HepG2 (cell line): ENCODE data around the gene PTPRU. TPM values are rescaled to one million over a fixed set of nuclear protein-coding genes. Genes with fewer than 3 reads are reported as not detected.
A peak's percentile ranks its signal among the peaks of the same experiment; 100 is the strongest.

Source experiments
- ATAC-seq: fragments of 200-7000 bp; cut with Tn5 transposase; 3 replicates; pipeline ENCODE4 v1.9.1; 2020; ENCODE audit warnings: mild to moderate bottlenecking, moderate library complexity
- BruUV-seq: library from RNA; stranded (reverse); fragments of 400-500 nt; replicated peaks from 2 replicates; lab custom pipeline; 2021; lab: Mats Ljungman, UMichigan
- CTCF ChIA-PET: fragments of 300-600 bp; formaldehyde crosslinking; extraction: SDS; loops from one replicate; lab custom pipeline; 2021; ENCODE audit warnings: low total read pairs, inconsistent platforms, low intra/inter-chr PET ratio; lab: Yijun Ruan, JAX
- POLR2A ChIA-PET: fragments of 350-600 bp; sonication (Branson Sonifier 250); formaldehyde crosslinking; loops from one replicate; lab custom pipeline; 2020; ENCODE audit warnings: antibody characterized with exemption, inconsistent platforms; lab: Yijun Ruan, JAX
- DNase-seq: peaks from one replicate; pipeline ENCODE4 v3.0.0-alpha.2; 2015; ENCODE audit warnings: low spot score
- FAIRE-seq: peaks from 3 replicates; lab custom pipeline; 2011; peaks lifted over from hg19 to GRCh38; lab: Jason Lieb, UNC
- H2AFZ ChIP-seq: one replicate; pipeline ENCODE4 v1.6.1; 2011; ENCODE audit warnings: low read length, inconsistent platforms
- H3K27ac ChIP-seq: fragments of 300-600 bp; 3 replicates; pipeline ENCODE4 v1.8.0; 2011; ENCODE audit warnings: mixed run types, mild to moderate bottlenecking, mixed read lengths, low read length, inconsistent platforms; ENCODE audit not compliant: insufficient read depth; ENCODE audit errors: extremely low read length
- H3K27me3 ChIP-seq, 2 experiments: fragments of 200-600 bp in 1 of 2; 2 replicates in 1 of 2; 3 replicates in 1 of 2; pipeline versions ENCODE4 v1.6.0 to v1.8.0; 2011; ENCODE audit warnings: low read length in 2 of 2, mild to moderate bottlenecking in 2 of 2, moderate library complexity in 2 of 2, inconsistent platforms in 1 of 2; ENCODE audit not compliant: insufficient read depth in 2 of 2, control insufficient read depth in 1 of 2
- H3K36me3 ChIP-seq, 2 experiments: fragments of 200-600 bp in 1 of 2; replicated peaks in 1 of 2; 2 replicates in 1 of 2; 3 replicates in 1 of 2; pipeline versions ENCODE4 v1.5.1 to v1.8.0; 2011; ENCODE audit warnings: low read length in 2 of 2, inconsistent platforms in 1 of 2; ENCODE audit not compliant: insufficient read depth in 2 of 2, control insufficient read depth in 1 of 2
- H3K4me1 ChIP-seq: 2 replicates; pipeline ENCODE4 v1.5.1; 2012; ENCODE audit warnings: low read length, inconsistent platforms; ENCODE audit not compliant: insufficient read depth
- H3K4me2 ChIP-seq: 2 replicates; pipeline ENCODE4 v1.6.0; 2011; ENCODE audit warnings: low read depth, low read length, inconsistent platforms
- H3K4me3 ChIP-seq, 3 experiments: fragments of 200-600 bp in 1 of 3; sonication (generic), shearing (Covaris generic) in 1 of 3; replicated peaks in 1 of 3; 2 replicates each; pipeline ENCODE4 v1.5.1; 2011 to 2016; ENCODE audit warnings: low read length in 3 of 3, inconsistent platforms in 2 of 3, low read depth in 2 of 3, mild to moderate bottlenecking in 2 of 3, control low read depth in 1 of 3, mixed read lengths in 1 of 3; ENCODE audit not compliant: insufficient read depth in 1 of 3
- H3K79me2 ChIP-seq: one replicate; pipeline ENCODE4 v1.6.1; 2011; ENCODE audit warnings: low read length, inconsistent platforms; ENCODE audit not compliant: insufficient read depth
- H3K9ac ChIP-seq: 2 replicates; pipeline ENCODE4 v1.6.0; 2011; ENCODE audit warnings: mild to moderate bottlenecking, low read depth, low read length, inconsistent platforms; ENCODE audit not compliant: insufficient read depth
- H3K9me3 ChIP-seq: 2 replicates; pipeline ENCODE4 v1.5.1; 2012; ENCODE audit warnings: mild to moderate bottlenecking, low read length
- H4K20me1 ChIP-seq: 2 replicates; pipeline ENCODE4 v1.6.0; 2011; ENCODE audit warnings: inconsistent platforms, mild to moderate bottlenecking, low read length, moderate library complexity; ENCODE audit not compliant: insufficient read depth
- ELF3 ChIP-seq: IDR thresholded peaks from 2 replicates; pipeline ENCODE4 v1.6.1; 2016; ENCODE audit warnings: missing genetic modification reagents, missing compliant biosample characterization
- GATA4 ChIP-seq: sonication (generic); IDR thresholded peaks from 2 replicates; pipeline ENCODE4 v1.6.1; 2016; ENCODE audit warnings: antibody characterized with exemption, low read depth, borderline replicate concordance
- HDAC1 ChIP-seq: sonication (generic); formaldehyde crosslinking; IDR thresholded peaks from 2 replicates; pipeline ENCODE4 v1.5.1; 2020; ENCODE audit warnings: mild to moderate bottlenecking, missing genetic modification reagents
- HNF4A ChIP-seq: sonication (generic); formaldehyde crosslinking; IDR thresholded peaks from 2 replicates; pipeline ENCODE4 v1.4.0; 2020; ENCODE audit warnings: missing genetic modification reagents
- MAZ ChIP-seq, 2 experiments: sonication (generic) in 1 of 2; formaldehyde crosslinking in 1 of 2; IDR thresholded peaks; 2 replicates each; pipeline versions ENCODE4 v1.5.0 to v1.6.1; 2012 to 2020; ENCODE audit warnings: low read depth in 2 of 2, mild to moderate bottlenecking in 2 of 2, borderline replicate concordance in 1 of 2, improper control_type of control experiment in 1 of 2, low read length in 1 of 2, missing genetic modification reagents in 1 of 2, moderate library complexity in 1 of 2
- NR2F6 ChIP-seq, 2 experiments: IDR thresholded peaks; 2 replicates each; pipeline ENCODE4 v1.6.1; 2016; ENCODE audit warnings: antibody characterized with exemption in 1 of 2, mild to moderate bottlenecking in 1 of 2
- PHF21A ChIP-seq: sonication (generic); formaldehyde crosslinking; IDR thresholded peaks from 2 replicates; pipeline ENCODE4 v1.5.0; 2020; ENCODE audit warnings: mild to moderate bottlenecking, missing genetic modification reagents
- SOX6 ChIP-seq, 2 experiments: fragments of 450-650 bp in 1 of 2; sonication (generic) in 1 of 2; formaldehyde crosslinking in 1 of 2; IDR thresholded peaks; 2 replicates each; pipeline versions ENCODE4 v1.4.0 to v1.6.1; 2017 to 2020; ENCODE audit warnings: antibody characterized with exemption in 1 of 2, mild to moderate bottlenecking in 1 of 2, missing genetic modification reagents in 1 of 2
- SP5 ChIP-seq: IDR thresholded peaks from 2 replicates; pipeline ENCODE4 v1.6.1; 2016; ENCODE audit warnings: low read depth, borderline replicate concordance
- XRCC5 ChIP-seq: fragments of 200-400 bp; formaldehyde crosslinking; optimal IDR thresholded peaks from 2 replicates; pipeline ENCODE3; 2017; ENCODE audit warnings: mild to moderate bottlenecking, low read length
- ZNF280B ChIP-seq: sonication (generic); formaldehyde crosslinking; IDR thresholded peaks from 2 replicates; pipeline ENCODE4 v1.5.0; 2020; ENCODE audit warnings: missing genetic modification reagents, mild to moderate bottlenecking, borderline replicate concordance
- ZNF331 ChIP-seq: sonication (generic); formaldehyde crosslinking; IDR thresholded peaks from 2 replicates; pipeline ENCODE4 v1.4.0; 2020; ENCODE audit warnings: missing genetic modification reagents
- ZNF337 ChIP-seq: sonication (generic); formaldehyde crosslinking; IDR thresholded peaks from 2 replicates; pipeline ENCODE4 v1.5.1; 2020; ENCODE audit warnings: missing genetic modification reagents, low read depth, mild to moderate bottlenecking, borderline replicate concordance
- ZNF33A ChIP-seq: sonication (generic); formaldehyde crosslinking; IDR thresholded peaks from 2 replicates; pipeline ENCODE4 v1.5.1; 2020; ENCODE audit warnings: missing genetic modification reagents, mild to moderate bottlenecking, moderate library complexity, borderline replicate concordance
- ZNF691 ChIP-seq: sonication (generic); formaldehyde crosslinking; IDR thresholded peaks from 2 replicates; pipeline ENCODE4 v1.4.0; 2020; ENCODE audit warnings: missing genetic modification reagents, low read depth, mild to moderate bottlenecking, borderline replicate concordance
- ZSCAN29 ChIP-seq: sonication (generic); formaldehyde crosslinking; conservative IDR thresholded peaks from 2 replicates; pipeline ENCODE4 v1.4.0; 2020; ENCODE audit warnings: mild to moderate bottlenecking, missing genetic modification reagents
- WGBS: methylation state at CpG from one replicate; pipeline ENCODE4 v1.1.6; 2017; ENCODE audit warnings: low lambda C conversion rate; 5-methylcytosine and 5-hydroxymethylcytosine counted together
- in situ Hi-C: cut with HindIII; loops from 2 replicates; pipeline ENCODE4 v1.10.0; 2017; ENCODE audit warnings: low pct_unique_long_range_greater_than_20kb; ENCODE audit not compliant: extremely low pct_ligation_motif_present
- intact Hi-C: fragments of 100-400 bp; cut with micrococcal nuclease; formaldehyde crosslinking; loops from one replicate; pipeline ENCODE4 v1.10.0; 2022; ENCODE audit not compliant: unreplicated experiment
- polyA plus RNA-seq, 8 experiments: library from polyadenylated mRNA; depleted of rRNA in 3 of 8; stranded (reverse) in 7 of 8; unstranded in 1 of 8; fragments of >200 nt; fragmentation: Illumina TruSeq in 4 of 8; extraction: Trizol in 4 of 8; gene quantifications; 2 replicates each; pipeline versions ENCODE4 v1.2.1 to v1.2.3, GENCODE V29; 2011 to 2016; ENCODE audit warnings: low read depth in 4 of 8, missing spikeins in 1 of 8, mixed read lengths in 1 of 8; ENCODE audit not compliant: insufficient read depth in 1 of 8
- total RNA-seq, 5 experiments: library from RNA; depleted of rRNA; stranded (reverse); fragments of >200 nt; fragmentation: Illumina TruSeq; extraction: Trizol; gene quantifications; 2 replicates each; pipeline ENCODE4 v1.2.3, GENCODE V29; 2016; ENCODE audit warnings: low read depth in 1 of 5
- TF ChIP-seq, protein P1 (sequence below): sonication (generic); formaldehyde crosslinking; IDR thresholded peaks from 2 replicates; pipeline ENCODE4 v1.4.0; 2020; ENCODE audit warnings: missing genetic modification reagents
- TF ChIP-seq, protein P2 (sequence below): sonication (generic); formaldehyde crosslinking; conservative IDR thresholded peaks from 2 replicates; pipeline ENCODE4 v1.4.0; 2020; ENCODE audit warnings: missing genetic modification reagents

Gene PTPRU
- total and polyA plus RNA-seq, 2 of the 13 experiments (the other 11 are each of a cell fraction or from before 2014, with no cell fraction given), result 21.6 to 22.3 TPM

DNA sequence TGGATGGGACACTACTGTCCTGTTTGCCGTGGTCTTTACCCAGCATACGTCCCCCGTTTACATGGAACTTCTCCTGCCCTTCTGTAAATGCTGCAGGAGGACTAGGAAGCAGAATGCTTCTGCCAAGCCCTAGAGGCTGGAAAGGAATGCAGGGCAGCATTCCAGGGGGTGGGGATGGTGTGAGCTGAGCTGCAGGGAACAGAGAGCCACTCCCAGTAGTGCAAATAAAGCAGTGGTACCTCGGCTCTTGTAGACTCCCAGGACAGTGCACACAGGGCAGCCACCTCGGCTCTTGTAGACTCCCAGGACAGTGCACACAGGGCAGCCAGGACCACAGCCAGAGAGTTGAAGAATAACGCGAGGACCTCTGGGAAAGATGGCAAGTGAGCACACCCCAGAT, 35.4 kb downstream of the PTPRU start:
- DNase-seq (peak; percentile 84), FAIRE-seq (peak; percentile 95), ATAC-seq (peak; percentile 100)
- no peak overlapping the region for H3K27ac ChIP-seq
- WGBS, result 14% methylated on average over 7 of the region's 7 CpGs
- no peak overlapping the region for H2AFZ ChIP-seq
- H3K4me1 ChIP-seq, result peaks cover 23% of the 10 kb centered on the region
- H3K4me3 ChIP-seq, result no peak overlapping the region
- CTCF ChIA-PET, result no interaction called here
- in situ Hi-C loops (no loop called here), intact Hi-C loops (no loop called here)
- POLR2A ChIA-PET, result no interaction called here
- H3K79me2 ChIP-seq, result no peaks in the 10 kb centered on the region
- no TSS peak for BruUV-seq
- no peak overlapping the region for H3K4me2 ChIP-seq
- peaks cover 3 to 5% of the 10 kb centered on the region in 2 experiments; a peak in 3 of 5 replicates for H3K36me3 ChIP-seq
- H3K9me3 ChIP-seq, result no peaks in the 10 kb centered on the region
- no peak overlapping the region for H3K9ac ChIP-seq
- peaks cover 6% of the 10 kb centered on the region for H4K20me1 ChIP-seq
- no peaks in the 10 kb centered on the region for H3K27me3 ChIP-seq
- TF ChIP-seq ZNF337 (CRISPR knock-in tag) (no peak), SP5 (CRISPR knock-in tag) (peak; percentile 70; the same call in 1 of the 2 replicates), HNF4A (CRISPR knock-in tag) (0 out of 2 replicates have a peak, but pooled peaks have one; percentile 13), NR2F6 (IDR thresholded peaks at IDR 0.05) (no peak), NR2F6 (CRISPR knock-in tag; IDR thresholded peaks at IDR 0.05) (peak; percentile 36; the same call in 1 of the 2 replicates), ZNF331 (CRISPR knock-in tag) (peak; percentile 59; the same call in 1 of the 2 replicates), ZNF33A (CRISPR knock-in tag) (no peak), XRCC5 (peak; percentile 33), SOX6 (IDR thresholded peaks at IDR 0.05) (no peak), SOX6 (CRISPR knock-in tag; IDR thresholded peaks at IDR 0.05) (peak; percentile 48; the same call in 1 of the 2 replicates), ELF3 (0 out of 2 replicates have a peak, but pooled peaks have one; percentile 15), ZSCAN29 (CRISPR knock-in tag) (peak; percentile 88), MAZ (IDR thresholded peaks at IDR 0.05; ENCODE audit: borderline replicate concordance, low read depth, low read length) (peak; percentile 97), MAZ (CRISPR knock-in tag; IDR thresholded peaks at IDR 0.05; ENCODE audit: low read depth) (no peak), GATA4 (no peak), PHF21A (CRISPR knock-in tag) (peak; percentile 41; the same call in 1 of the 2 replicates), ZNF280B (CRISPR knock-in tag) (no peak), ZNF691 (peak; percentile 98), HDAC1 (peak; percentile 51; the same call in 1 of the 2 replicates)
- TF ChIP-seq, protein P1, sequence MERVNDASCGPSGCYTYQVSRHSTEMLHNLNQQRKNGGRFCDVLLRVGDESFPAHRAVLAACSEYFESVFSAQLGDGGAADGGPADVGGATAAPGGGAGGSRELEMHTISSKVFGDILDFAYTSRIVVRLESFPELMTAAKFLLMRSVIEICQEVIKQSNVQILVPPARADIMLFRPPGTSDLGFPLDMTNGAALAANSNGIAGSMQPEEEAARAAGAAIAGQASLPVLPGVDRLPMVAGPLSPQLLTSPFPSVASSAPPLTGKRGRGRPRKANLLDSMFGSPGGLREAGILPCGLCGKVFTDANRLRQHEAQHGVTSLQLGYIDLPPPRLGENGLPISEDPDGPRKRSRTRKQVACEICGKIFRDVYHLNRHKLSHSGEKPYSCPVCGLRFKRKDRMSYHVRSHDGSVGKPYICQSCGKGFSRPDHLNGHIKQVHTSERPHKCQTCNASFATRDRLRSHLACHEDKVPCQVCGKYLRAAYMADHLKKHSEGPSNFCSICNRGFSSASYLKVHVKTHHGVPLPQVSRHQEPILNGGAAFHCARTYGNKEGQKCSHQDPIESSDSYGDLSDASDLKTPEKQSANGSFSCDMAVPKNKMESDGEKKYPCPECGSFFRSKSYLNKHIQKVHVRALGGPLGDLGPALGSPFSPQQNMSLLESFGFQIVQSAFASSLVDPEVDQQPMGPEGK (CRISPR knock-in tag), result 0 out of 2 replicates have a peak, but pooled peaks have one; percentile 19
- TF ChIP-seq, protein P2, sequence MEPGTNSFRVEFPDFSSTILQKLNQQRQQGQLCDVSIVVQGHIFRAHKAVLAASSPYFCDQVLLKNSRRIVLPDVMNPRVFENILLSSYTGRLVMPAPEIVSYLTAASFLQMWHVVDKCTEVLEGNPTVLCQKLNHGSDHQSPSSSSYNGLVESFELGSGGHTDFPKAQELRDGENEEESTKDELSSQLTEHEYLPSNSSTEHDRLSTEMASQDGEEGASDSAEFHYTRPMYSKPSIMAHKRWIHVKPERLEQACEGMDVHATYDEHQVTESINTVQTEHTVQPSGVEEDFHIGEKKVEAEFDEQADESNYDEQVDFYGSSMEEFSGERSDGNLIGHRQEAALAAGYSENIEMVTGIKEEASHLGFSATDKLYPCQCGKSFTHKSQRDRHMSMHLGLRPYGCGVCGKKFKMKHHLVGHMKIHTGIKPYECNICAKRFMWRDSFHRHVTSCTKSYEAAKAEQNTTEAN (CRISPR knock-in tag), result peak; percentile 65
